ENCODE data around the gene NCEH1. TPM values are rescaled to one million over a fixed set of nuclear protein-coding genes. Genes with fewer than 3 reads are reported as not detected.
A peak's percentile ranks its signal among the peaks of the same experiment; 100 is the strongest.

The NCEH1 gene
- total and polyA plus RNA-seq, 5 donors from 2014 or later, result 0.43 to 2.1 (median 0.62) TPM

DNA sequence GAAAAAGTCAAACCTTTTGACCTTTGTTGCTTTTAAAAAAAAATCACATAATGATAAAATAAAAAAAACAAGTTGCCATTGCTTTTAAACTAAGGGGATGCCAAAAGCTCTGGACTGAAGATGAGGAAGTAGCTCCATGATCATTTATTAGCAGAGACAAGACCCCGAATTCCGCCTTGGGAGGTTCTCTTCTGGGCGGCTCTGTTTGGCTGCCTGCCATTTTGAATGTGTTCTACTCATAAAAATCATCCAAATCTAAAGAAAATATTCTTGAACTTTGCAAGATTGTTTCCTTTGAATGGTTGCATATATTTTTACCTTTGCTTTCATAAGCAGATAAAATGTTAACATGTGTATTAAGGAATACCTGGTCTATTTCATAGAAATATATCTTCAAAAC is 63.8 kb downstream of the NCEH1 start:
- H3K27ac Mint-ChIP-seq, result no peak overlapping the region
- H3K27me3 Mint-ChIP-seq, result no peaks in the 10 kb centered on the region
- H3K9me3 Mint-ChIP-seq, result no peaks in the 10 kb centered on the region
- peaks cover 3% of the 10 kb centered on the region for H3K36me3 Mint-ChIP-seq
- H3K27me3 ChIP-seq (ENCODE audit: control insufficient read depth, insufficient read depth, low read length), result no peaks in the 10 kb centered on the region
- no peak overlapping the region for H3K27ac ChIP-seq (ENCODE audit: insufficient read depth, low read length, poor library complexity, severe bottlenecking)
- DNase-seq (no peak), ATAC-seq (ENCODE audit: low read depth in 2 of 2) (no peak)
- H3K36me3 ChIP-seq (ENCODE audit: control insufficient read depth, insufficient read depth, low read length), result no peaks in the 10 kb centered on the region
- no peak overlapping the region for H3K4me3 Mint-ChIP-seq
- no peaks in the 10 kb centered on the region for H3K4me1 ChIP-seq (ENCODE audit: control insufficient read depth, insufficient read depth, low read length, poor library complexity, severe bottlenecking)
- H3K4me3 ChIP-seq (ENCODE audit: low read depth, low read length), result no peak overlapping the region
- H3K4me1 Mint-ChIP-seq, result no peaks in the 10 kb centered on the region
- no peaks in the 10 kb centered on the region for H3K9me3 ChIP-seq (ENCODE audit: control insufficient read depth in 2 of 2, low read length in 2 of 2)

GRCh38 chr3:172646439-172647015 is 64.3 kb downstream of the NCEH1 start:
- Mint-ChIP-seq H3K9me3 (peaks cover 0 to 2% (median 0%) of the 10 kb centered on the region in 7 donors), H3K27me3 (no peaks in the 10 kb centered on the region), H3K27ac (no peak overlapping the region), H3K4me1 (no peaks in the 10 kb centered on the region), H3K4me3 (no peak overlapping the region), H3K36me3 (peaks cover 3% of the 10 kb centered on the region)
- no peak for ATAC-seq (ENCODE audit: low read depth in 2 of 2)
- Histone ChIP-seq H3K4me1 (ENCODE audit: control insufficient read depth, insufficient read depth, low read length, poor library complexity, severe bottlenecking) (no peaks in the 10 kb centered on the region), H3K9me3 (ENCODE audit: control insufficient read depth in 2 of 2, low read length in 2 of 2) (no peaks in the 10 kb centered on the region), H3K27me3 (ENCODE audit: control insufficient read depth, insufficient read depth, low read length) (no peaks in the 10 kb centered on the region), H3K36me3 (ENCODE audit: control insufficient read depth, insufficient read depth, low read length) (no peaks in the 10 kb centered on the region), H3K27ac (ENCODE audit: insufficient read depth, low read length, poor library complexity, severe bottlenecking) (no peak overlapping the region), H3K4me3 (ENCODE audit: low read depth, low read length) (no peak overlapping the region)
- DNase-seq, result no peak

- no peaks in the 10 kb centered on the region for H3K27me3 ChIP-seq (ENCODE audit: control insufficient read depth, insufficient read depth, low read length)
- DNase-seq (no peak), ATAC-seq (ENCODE audit: low read depth in 2 of 2) (no peak)
- H3K9me3 ChIP-seq (ENCODE audit: control insufficient read depth in 2 of 2, low read length in 2 of 2), result no peaks in the 10 kb centered on the region
- Mint-ChIP-seq H3K4me1 (no peaks in the 10 kb centered on the region), H3K36me3 (peaks cover 3% of the 10 kb centered on the region), H3K27me3 (no peaks in the 10 kb centered on the region), H3K27ac (no peak overlapping the region), H3K4me3 (no peak overlapping the region), H3K9me3 (peaks cover 0 to 2% (median 0%) of the 10 kb centered on the region in 7 donors)
- no peaks in the 10 kb centered on the region for H3K4me1 ChIP-seq (ENCODE audit: control insufficient read depth, insufficient read depth, low read length, poor library complexity, severe bottlenecking)
- no peak overlapping the region for H3K4me3 ChIP-seq (ENCODE audit: low read depth, low read length)
- H3K27ac ChIP-seq (ENCODE audit: insufficient read depth, low read length, poor library complexity, severe bottlenecking), result no peak overlapping the region
- no peaks in the 10 kb centered on the region for H3K36me3 ChIP-seq (ENCODE audit: control insufficient read depth, insufficient read depth, low read length)
Measured at GRCh38 chr3:172644258-172644657, 66.6 kb downstream of the NCEH1 start.

DNA sequence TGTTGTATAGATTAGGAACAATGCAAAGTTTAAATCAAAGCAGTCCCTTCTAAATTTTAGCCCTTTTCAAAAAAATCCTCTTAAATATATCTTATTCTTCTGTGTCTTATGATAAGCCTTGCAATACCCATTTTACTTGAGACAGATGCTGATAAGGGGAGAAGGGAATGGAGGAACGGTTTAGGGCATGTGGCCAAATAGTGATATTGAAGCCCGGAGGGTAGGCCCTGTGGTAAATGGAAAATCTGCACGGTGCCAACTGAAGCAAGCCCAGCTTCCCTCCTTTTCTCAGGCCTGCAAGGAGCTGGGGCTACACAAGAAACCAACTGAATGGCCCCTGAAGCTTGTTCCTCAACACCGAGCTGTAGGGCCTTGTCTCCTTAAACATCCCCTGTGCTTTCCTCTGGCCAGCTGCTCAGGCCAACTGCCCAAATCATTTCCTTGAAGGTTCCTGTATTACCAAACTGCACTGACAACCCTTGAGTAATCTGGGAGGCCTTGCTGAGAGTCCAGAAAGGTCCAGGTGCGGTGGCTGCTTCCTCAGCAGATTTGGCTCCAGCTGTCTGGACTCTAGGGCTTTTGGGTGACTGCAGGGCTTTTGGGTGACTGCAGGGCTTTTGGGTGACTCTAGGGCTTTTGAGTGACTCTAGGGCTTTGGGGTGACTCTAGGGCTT is 67.2 kb downstream of the NCEH1 start:
- H3K36me3 ChIP-seq (ENCODE audit: control insufficient read depth, insufficient read depth, low read length), result no peaks in the 10 kb centered on the region
- Mint-ChIP-seq H3K27me3 (no peaks in the 10 kb centered on the region), H3K9me3 (peaks cover 0 to 2% (median 0%) of the 10 kb centered on the region in 7 donors), H3K36me3 (peaks cover 3% of the 10 kb centered on the region), H3K27ac (no peak overlapping the region), H3K4me3 (no peak overlapping the region), H3K4me1 (no peaks in the 10 kb centered on the region)
- H3K9me3 ChIP-seq (ENCODE audit: control insufficient read depth in 2 of 2, low read length in 2 of 2), result no peaks in the 10 kb centered on the region
- H3K4me3 ChIP-seq (ENCODE audit: low read depth, low read length), result no peak overlapping the region
- H3K27me3 ChIP-seq (ENCODE audit: control insufficient read depth, insufficient read depth, low read length), result no peaks in the 10 kb centered on the region
- no peaks in the 10 kb centered on the region for H3K4me1 ChIP-seq (ENCODE audit: control insufficient read depth, insufficient read depth, low read length, poor library complexity, severe bottlenecking)
- no peak overlapping the region for H3K27ac ChIP-seq (ENCODE audit: insufficient read depth, low read length, poor library complexity, severe bottlenecking)
- no peak for ATAC-seq (ENCODE audit: low read depth in 2 of 2)
- no peak for DNase-seq

DNA sequence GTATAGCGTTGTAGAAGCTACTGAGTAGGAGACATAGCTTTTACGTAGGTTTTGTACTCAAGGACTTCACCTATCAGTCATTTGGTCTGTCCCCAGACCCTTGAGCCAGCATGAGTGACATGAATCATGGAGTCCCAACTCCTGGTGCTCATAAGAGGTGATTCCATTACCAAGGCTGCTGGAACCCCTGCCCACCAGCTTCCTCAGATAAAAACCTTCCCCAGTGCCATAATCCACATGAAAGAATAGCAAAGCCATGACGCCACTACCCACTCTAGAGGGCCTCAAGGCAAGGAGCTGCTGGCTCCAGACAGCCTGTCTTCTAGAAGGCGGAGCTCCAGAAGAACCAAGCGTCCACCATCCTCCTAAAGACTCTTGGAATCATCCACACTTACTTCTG is 69.6 kb downstream of the NCEH1 start:
- peaks cover 0 to 2% (median 0%) of the 10 kb centered on the region in 7 donors for H3K9me3 Mint-ChIP-seq
- no peak for DNase-seq
- no peaks in the 10 kb centered on the region for H3K27me3 Mint-ChIP-seq
- H3K27ac ChIP-seq (ENCODE audit: insufficient read depth, low read length, poor library complexity, severe bottlenecking), result no peak overlapping the region
- no peak overlapping the region for H3K4me3 ChIP-seq (ENCODE audit: low read depth, low read length)
- no peak for ATAC-seq (ENCODE audit: low read depth in 2 of 2)
- no peaks in the 10 kb centered on the region for H3K4me1 Mint-ChIP-seq
- H3K4me3 Mint-ChIP-seq, result no peak overlapping the region
- H3K36me3 Mint-ChIP-seq, result peaks cover 3% of the 10 kb centered on the region
- H3K27me3 ChIP-seq (ENCODE audit: control insufficient read depth, insufficient read depth, low read length), result no peaks in the 10 kb centered on the region
- no peak overlapping the region for H3K27ac Mint-ChIP-seq
- no peaks in the 10 kb centered on the region for H3K9me3 ChIP-seq (ENCODE audit: control insufficient read depth in 2 of 2, low read length in 2 of 2)
- no peaks in the 10 kb centered on the region for H3K36me3 ChIP-seq (ENCODE audit: control insufficient read depth, insufficient read depth, low read length)
- no peaks in the 10 kb centered on the region for H3K4me1 ChIP-seq (ENCODE audit: control insufficient read depth, insufficient read depth, low read length, poor library complexity, severe bottlenecking)

- Mint-ChIP-seq H3K36me3 (peaks cover 3% of the 10 kb centered on the region), H3K27ac (no peak overlapping the region), H3K4me3 (no peak overlapping the region), H3K4me1 (no peaks in the 10 kb centered on the region), H3K27me3 (no peaks in the 10 kb centered on the region), H3K9me3 (peaks cover 0 to 2% (median 0%) of the 10 kb centered on the region in 7 donors)
- no peaks in the 10 kb centered on the region for H3K4me1 ChIP-seq (ENCODE audit: control insufficient read depth, insufficient read depth, low read length, poor library complexity, severe bottlenecking)
- no peaks in the 10 kb centered on the region for H3K27me3 ChIP-seq (ENCODE audit: control insufficient read depth, insufficient read depth, low read length)
- H3K4me3 ChIP-seq (ENCODE audit: low read depth, low read length), result no peak overlapping the region
- ATAC-seq (ENCODE audit: low read depth in 2 of 2) (no peak), DNase-seq (no peak)
- no peaks in the 10 kb centered on the region for H3K36me3 ChIP-seq (ENCODE audit: control insufficient read depth, insufficient read depth, low read length)
- H3K9me3 ChIP-seq (ENCODE audit: control insufficient read depth in 2 of 2, low read length in 2 of 2), result no peaks in the 10 kb centered on the region
- H3K27ac ChIP-seq (ENCODE audit: insufficient read depth, low read length, poor library complexity, severe bottlenecking), result no peak overlapping the region
Measured at GRCh38 chr3:172640751-172641150, 70.1 kb downstream of the NCEH1 start.

- DNase-seq (peak in 1 of 3 donors; percentile 20), ATAC-seq (ENCODE audit: low read depth in 2 of 2) (peak in 1 of 2 donors; percentile 44)
- Histone ChIP-seq H3K27ac (ENCODE audit: insufficient read depth, low read length, poor library complexity, severe bottlenecking) (no peak overlapping the region), H3K9me3 (ENCODE audit: control insufficient read depth in 2 of 2, low read length in 2 of 2) (no peaks in the 10 kb centered on the region), H3K27me3 (ENCODE audit: control insufficient read depth, insufficient read depth, low read length) (no peaks in the 10 kb centered on the region), H3K36me3 (ENCODE audit: control insufficient read depth, insufficient read depth, low read length) (no peaks in the 10 kb centered on the region), H3K4me1 (ENCODE audit: control insufficient read depth, insufficient read depth, low read length, poor library complexity, severe bottlenecking) (no peaks in the 10 kb centered on the region), H3K4me3 (ENCODE audit: low read depth, low read length) (no peak overlapping the region)
- Mint-ChIP-seq H3K27me3 (no peaks in the 10 kb centered on the region), H3K36me3 (peaks cover 11% of the 10 kb centered on the region), H3K27ac (no peak overlapping the region), H3K4me3 (no peak overlapping the region), H3K9me3 (no peaks in the 10 kb centered on the region), H3K4me1 (peaks cover 0 to 2% (median 0%) of the 10 kb centered on the region in 4 donors)
Measured at GRCh38 chr3:172635588-172635987, 75.3 kb downstream of the NCEH1 start.

- DNase-seq (no peak), ATAC-seq (ENCODE audit: low read depth in 2 of 2) (no peak)
- no peaks in the 10 kb centered on the region for H3K9me3 Mint-ChIP-seq
- Histone ChIP-seq H3K27ac (ENCODE audit: insufficient read depth, low read length, poor library complexity, severe bottlenecking) (no peak overlapping the region), H3K4me1 (ENCODE audit: control insufficient read depth, insufficient read depth, low read length, poor library complexity, severe bottlenecking) (no peaks in the 10 kb centered on the region), H3K9me3 (ENCODE audit: control insufficient read depth in 2 of 2, low read length in 2 of 2) (no peaks in the 10 kb centered on the region), H3K27me3 (ENCODE audit: control insufficient read depth, insufficient read depth, low read length) (no peaks in the 10 kb centered on the region), H3K36me3 (ENCODE audit: control insufficient read depth, insufficient read depth, low read length) (no peaks in the 10 kb centered on the region), H3K4me3 (ENCODE audit: low read depth, low read length) (no peak overlapping the region)
- H3K4me3 Mint-ChIP-seq, result no peak overlapping the region
- H3K27ac Mint-ChIP-seq, result no peak overlapping the region
- H3K36me3 Mint-ChIP-seq, result peaks cover 11% of the 10 kb centered on the region
- H3K27me3 Mint-ChIP-seq, result no peaks in the 10 kb centered on the region
- peaks cover 0 to 2% (median 0%) of the 10 kb centered on the region in 4 donors for H3K4me1 Mint-ChIP-seq
Measured at GRCh38 chr3:172634948-172635347, 75.9 kb downstream of the NCEH1 start.
